ENCODE data around the gene DOCK2. TPM values are rescaled to one million over a fixed set of nuclear protein-coding genes. Genes with fewer than 3 reads are reported as not detected.

DOCK2 gene
- total RNA-seq, 4 donors from 2014 or later = 0.32 to 5.3 (median 2.7) TPM

DNA sequence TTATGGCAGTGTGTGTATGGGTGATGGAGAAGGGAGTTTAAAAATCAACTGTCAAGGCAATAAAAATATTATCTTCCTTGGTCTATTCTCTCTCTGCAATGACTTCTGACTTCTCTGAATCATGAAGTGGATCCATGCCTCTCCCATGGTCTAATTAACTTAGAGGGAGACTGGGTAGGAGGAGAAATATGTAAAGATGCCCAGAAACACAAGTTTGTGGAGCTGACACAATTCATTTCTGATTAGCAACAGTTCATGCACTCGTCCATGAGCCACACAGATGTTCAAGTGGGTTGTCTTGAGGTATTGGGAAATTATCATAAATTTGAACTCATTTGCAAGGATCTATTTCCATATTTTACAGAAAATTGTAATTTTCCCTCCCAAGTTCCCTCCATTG lies 305.1 kb downstream of the DOCK2 start:
- H3K36me3 ChIP-seq = no peaks in the 10 kb centered on the region
- H3K4me3 ChIP-seq = no peak overlapping the region
- intact Hi-C loops (cut with DNase I; ENCODE audit: low total_unique reads) (no loop called here), in situ Hi-C loops (cut with MboI; ENCODE audit: low sequenced_read_pairs in 4 of 4) (no loop called here)
- H3K27me3 ChIP-seq = no peaks in the 10 kb centered on the region
- H3K9me3 ChIP-seq = no peaks in the 10 kb centered on the region
- no peak overlapping the region for H3K27ac ChIP-seq
- DNase-seq (no peak), ATAC-seq (no peak)
- TF ChIP-seq CTCF (IDR thresholded peaks at IDR 0.05 in 4 of 5, conservative IDR thresholded peaks at IDR 0.05 in 1 of 5) (no peak), POLR2A (IDR thresholded peaks at IDR 0.05) (no peak)
- no peaks in the 10 kb centered on the region for H3K4me1 ChIP-seq

- TF ChIP-seq POLR2A (IDR thresholded peaks at IDR 0.05) (no peak), CTCF (IDR thresholded peaks at IDR 0.05 in 4 of 5, conservative IDR thresholded peaks at IDR 0.05 in 1 of 5) (no peak)
- in situ Hi-C loops (cut with MboI; ENCODE audit: low sequenced_read_pairs in 4 of 4) (no loop called here), intact Hi-C loops (cut with DNase I; ENCODE audit: low total_unique reads) (no loop called here)
- Histone ChIP-seq H3K4me1 (no peaks in the 10 kb centered on the region), H3K36me3 (no peaks in the 10 kb centered on the region), H3K9me3 (no peaks in the 10 kb centered on the region), H3K27me3 (no peaks in the 10 kb centered on the region), H3K27ac (no peak overlapping the region), H3K4me3 (no peak overlapping the region)
- DNase-seq (no peak), ATAC-seq (no peak)
Observed at GRCh38 chr5:169943026-169943425, 306.0 kb downstream of the DOCK2 start.

DNA sequence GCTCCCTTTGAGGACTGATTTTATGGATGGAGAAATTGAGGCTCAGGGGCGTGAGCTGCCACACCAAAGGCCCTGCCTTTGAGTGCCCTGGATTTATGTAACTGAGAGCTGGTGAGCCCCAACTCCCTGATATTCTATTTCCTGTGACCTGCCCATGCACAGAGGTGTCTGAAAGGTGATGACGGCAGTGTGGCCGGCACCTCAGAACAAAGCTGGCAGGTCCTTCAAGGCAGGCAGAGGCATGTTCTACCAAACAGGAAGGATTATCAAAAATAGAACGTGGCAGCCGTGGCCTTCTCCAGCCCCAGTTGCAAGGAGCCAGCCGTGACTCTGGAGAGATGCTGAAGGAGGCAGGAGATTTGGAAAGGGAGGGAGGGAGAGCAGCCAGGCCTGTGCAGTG lies 307.0 kb downstream of the DOCK2 start:
- no peak for DNase-seq
- no peaks in the 10 kb centered on the region for H3K27me3 ChIP-seq
- no peaks in the 10 kb centered on the region for H3K36me3 ChIP-seq
- in situ Hi-C loops (cut with MboI; ENCODE audit: low sequenced_read_pairs in 4 of 4) (no loop called here), intact Hi-C loops (cut with DNase I; ENCODE audit: low total_unique reads) (no loop called here)
- TF ChIP-seq POLR2A (IDR thresholded peaks at IDR 0.05) = no peak
- no peak for ATAC-seq
- no peak overlapping the region for H3K27ac ChIP-seq
- H3K4me1 ChIP-seq = no peaks in the 10 kb centered on the region
- H3K4me3 ChIP-seq = no peak overlapping the region
- H3K9me3 ChIP-seq = no peaks in the 10 kb centered on the region

DNA sequence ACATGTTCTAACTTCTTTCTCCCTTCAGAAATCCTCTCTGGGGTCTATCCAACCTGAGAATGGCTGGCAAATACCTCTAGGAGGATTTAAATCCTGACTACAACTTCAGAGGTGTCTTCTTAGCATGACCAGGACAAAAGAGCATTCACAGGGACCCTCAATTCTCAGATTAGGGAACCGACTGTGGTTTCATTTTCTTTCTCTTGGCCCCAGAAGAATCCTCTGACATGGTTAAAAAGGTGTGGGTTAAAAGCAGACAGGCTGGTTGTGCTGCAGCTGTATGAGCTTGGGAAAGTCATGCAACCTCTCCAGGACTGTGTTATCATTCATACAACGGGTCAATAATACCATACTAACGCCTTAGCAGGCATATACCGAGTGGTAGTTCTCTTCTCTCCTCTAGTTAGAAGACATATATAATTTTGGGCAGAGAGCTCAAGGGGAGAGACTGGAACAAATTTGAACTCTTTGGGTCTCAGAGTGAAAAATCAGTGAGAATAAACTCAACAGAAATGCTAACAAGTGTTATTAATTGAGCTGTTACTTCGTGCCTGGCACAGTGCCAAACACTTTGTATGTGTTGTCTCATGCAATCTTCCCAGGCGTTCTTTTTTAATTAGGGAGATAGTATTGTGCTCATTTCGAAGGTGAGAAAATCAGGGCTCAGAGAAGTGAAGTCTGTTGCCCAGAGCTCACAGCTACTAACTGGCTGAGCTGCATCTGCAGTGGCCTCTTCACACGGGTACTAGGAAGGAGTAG lies 308.0 kb downstream of the DOCK2 start:
- in situ Hi-C loops (cut with MboI; ENCODE audit: low sequenced_read_pairs in 4 of 4) = no loop called here
- TF ChIP-seq CTCF (IDR thresholded peaks at IDR 0.05 in 4 of 5, conservative IDR thresholded peaks at IDR 0.05 in 1 of 5) = no peak
- TF ChIP-seq POLR2A (IDR thresholded peaks at IDR 0.05) = no peak
- no peak for DNase-seq
- intact Hi-C loops (cut with DNase I; ENCODE audit: low total_unique reads) = no loop called here
- ATAC-seq = no peak
- Histone ChIP-seq H3K27ac (no peak overlapping the region), H3K36me3 (no peaks in the 10 kb centered on the region), H3K4me3 (no peak overlapping the region), H3K27me3 (no peaks in the 10 kb centered on the region), H3K9me3 (no peaks in the 10 kb centered on the region), H3K4me1 (no peaks in the 10 kb centered on the region)

DNA sequence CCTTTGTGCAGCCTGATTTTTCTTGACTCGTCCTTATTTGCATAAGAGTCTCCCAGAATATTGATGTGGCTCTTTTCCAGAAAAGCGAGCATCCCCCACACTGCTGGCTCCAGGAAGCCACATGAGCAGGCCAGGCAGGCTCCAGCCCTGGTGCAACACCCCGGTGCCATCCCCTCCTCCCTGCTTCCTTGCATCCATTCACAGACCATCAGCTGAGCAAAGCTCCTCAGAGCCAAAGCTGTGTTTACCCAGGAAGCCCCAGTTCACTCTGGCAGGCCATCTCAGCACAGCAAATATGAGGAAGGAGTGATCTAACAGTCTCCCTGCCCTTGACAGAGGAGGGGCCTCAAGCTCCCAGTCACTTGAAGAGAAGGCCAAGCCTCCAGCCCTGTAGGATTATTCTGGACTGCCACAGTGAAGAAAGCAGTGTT lies 308.8 kb downstream of the DOCK2 start:
- intact Hi-C loops (cut with DNase I; ENCODE audit: low total_unique reads) (no loop called here), in situ Hi-C loops (cut with MboI; ENCODE audit: low sequenced_read_pairs in 4 of 4) (no loop called here)
- no peaks in the 10 kb centered on the region for H3K36me3 ChIP-seq
- TF ChIP-seq POLR2A (IDR thresholded peaks at IDR 0.05) (no peak), CTCF (IDR thresholded peaks at IDR 0.05 in 4 of 5, conservative IDR thresholded peaks at IDR 0.05 in 1 of 5) (no peak)
- H3K4me1 ChIP-seq = no peaks in the 10 kb centered on the region
- H3K4me3 ChIP-seq = no peak overlapping the region
- H3K9me3 ChIP-seq = no peaks in the 10 kb centered on the region
- ATAC-seq (no peak), DNase-seq (no peak)
- H3K27ac ChIP-seq = no peak overlapping the region
- H3K27me3 ChIP-seq = no peaks in the 10 kb centered on the region
